H1 (cell line): ENCODE results near the gene PRKG2. TPM values are rescaled to one million over a fixed set of nuclear protein-coding genes. Genes with fewer than 3 reads are reported as not detected.

Experiments used
- CTCF ChIA-PET: fragments of 300-600 bp; sonication (Branson Sonifier 250); formaldehyde crosslinking; loops from one replicate; lab custom pipeline; 2021; ENCODE audit not compliant: partially characterized antibody; lab: Charles Lee
- POLR2A ChIA-PET: fragments of 300-600 bp; sonication (Branson Sonifier 250); formaldehyde crosslinking; loops from one replicate; lab custom pipeline; 2021; ENCODE audit warnings: inconsistent platforms; ENCODE audit not compliant: partially characterized antibody; lab: Charles Lee
- DNase-seq, 2 experiments: peaks; one replicate each; pipeline versions ENCODE4 v3.0.0 to v3.0.0-alpha.2; 2010 to 2022; ENCODE audit warnings: low spot score in 2 of 2, low read depth in 1 of 2, mixed read lengths in 1 of 2
- FAIRE-seq: peaks from 2 replicates; lab custom pipeline; 2011; peaks lifted over from hg19 to GRCh38; lab: Jason Lieb, UNC
- H2AFZ ChIP-seq: 2 replicates; pipeline ENCODE4 v1.8.1; 2012; ENCODE audit warnings: low read length, inconsistent platforms
- H2AK5ac ChIP-seq: 2 replicates; pipeline ENCODE4 v1.6.1; 2013; ENCODE audit warnings: low read depth, low read length
- H2BK120ac ChIP-seq: replicated peaks from 2 replicates; pipeline ENCODE3; 2013; ENCODE audit warnings: low read depth, low read length, inconsistent platforms
- H2BK12ac ChIP-seq: 2 replicates; pipeline ENCODE4 v1.6.1; 2013; ENCODE audit warnings: low read depth, low read length
- H2BK15ac ChIP-seq: 2 replicates; pipeline ENCODE4 v1.6.1; 2013; ENCODE audit warnings: low read length
- H2BK20ac ChIP-seq: 2 replicates; pipeline ENCODE4 v1.6.1; 2013; ENCODE audit warnings: low read length
- H2BK5ac ChIP-seq: 2 replicates; pipeline ENCODE4 v1.6.1; 2013; ENCODE audit warnings: low read depth, low read length
- H3K14ac ChIP-seq: 2 replicates; pipeline ENCODE4 v1.6.1; 2013; ENCODE audit warnings: inconsistent platforms; ENCODE audit not compliant: insufficient read length
- H3K18ac ChIP-seq: 2 replicates; pipeline ENCODE4 v1.6.1; 2013; ENCODE audit warnings: low read length; ENCODE audit errors: extremely low read depth
- H3K23ac ChIP-seq: 2 replicates; pipeline ENCODE4 v1.6.1; 2013; ENCODE audit warnings: inconsistent platforms; ENCODE audit not compliant: insufficient read length
- H3K23me2 ChIP-seq: 2 replicates; pipeline ENCODE4 v1.6.1; 2013; ENCODE audit warnings: low read depth, low read length
- H3K27ac ChIP-seq: 2 replicates; pipeline ENCODE4 v1.6.1; 2011; ENCODE audit warnings: low read depth, low read length, inconsistent platforms
- H3K27me3 ChIP-seq, 4 experiments: replicated peaks in 1 of 4; 1 replicate in 1 of 4; 2 replicates in 3 of 4; pipeline versions ENCODE4 v1.6.1 to v1.8.1; 2011 to 2013; ENCODE audit warnings: low read length in 3 of 4, mild to moderate bottlenecking in 3 of 4, inconsistent platforms in 2 of 4, mixed read lengths in 2 of 4, moderate library complexity in 1 of 4; ENCODE audit not compliant: control insufficient read depth in 3 of 4, insufficient read depth in 3 of 4; ENCODE audit errors: extremely low read depth in 1 of 4
- H3K36me3 ChIP-seq, 4 experiments: 2 replicates each; pipeline versions ENCODE4 v1.6.1 to v1.8.1; 2011 to 2013; ENCODE audit warnings: mild to moderate bottlenecking in 4 of 4, low read length in 3 of 4, moderate library complexity in 2 of 4, control low read depth in 1 of 4, inconsistent platforms in 1 of 4; ENCODE audit not compliant: insufficient read depth in 4 of 4, control insufficient read depth in 2 of 4
- H3K4ac ChIP-seq: replicated peaks from 2 replicates; pipeline ENCODE3; 2013; ENCODE audit warnings: low read length, low read depth, mixed read lengths, inconsistent platforms; ENCODE audit not compliant: insufficient read length
- H3K4me1 ChIP-seq, 4 experiments: replicated peaks in 1 of 4; 1 replicate in 1 of 4; 2 replicates in 3 of 4; pipeline versions ENCODE4 v1.6.1 to v1.8.1; 2011 to 2013; ENCODE audit warnings: low read length in 3 of 4, inconsistent platforms in 2 of 4, mixed read lengths in 1 of 4; ENCODE audit not compliant: insufficient read depth in 4 of 4, control insufficient read depth in 3 of 4
- H3K4me2 ChIP-seq, 2 experiments: 2 replicates each; pipeline versions ENCODE4 v1.6.1 to v1.8.1; 2011 to 2013; ENCODE audit warnings: low read depth in 2 of 2, low read length in 2 of 2, control low read depth in 1 of 2, inconsistent platforms in 1 of 2, mild to moderate bottlenecking in 1 of 2; ENCODE audit not compliant: insufficient read depth in 1 of 2
- H3K4me3 ChIP-seq, 4 experiments: fragments of 200-600, 300-600 bp in 1 of 4; sonication (generic), shearing (Covaris generic), sonication (Bioruptor Twin) in 1 of 4; 2 replicates each; pipeline versions ENCODE4 v1.5.1 to v1.8.1; 2011 to 2016; ENCODE audit warnings: low read length in 4 of 4, low read depth in 3 of 4, control low read depth in 2 of 4, inconsistent platforms in 2 of 4, mild to moderate bottlenecking in 2 of 4, mixed read lengths in 1 of 4, moderate library complexity in 1 of 4; ENCODE audit not compliant: insufficient read depth in 2 of 4; ENCODE audit errors: extremely low read depth in 1 of 4
- H3K56ac ChIP-seq: replicated peaks from 2 replicates; pipeline ENCODE3; 2013; ENCODE audit warnings: low read depth, mild to moderate bottlenecking, mixed read lengths, low read length, inconsistent platforms; ENCODE audit not compliant: insufficient read length
- H3K79me1 ChIP-seq: 2 replicates; pipeline ENCODE4 v1.6.1; 2013; ENCODE audit warnings: low read depth, low read length, control low read depth
- H3K79me2 ChIP-seq, 2 experiments: 2 replicates each; pipeline versions ENCODE4 v1.6.1 to v1.8.1; 2012 to 2013; ENCODE audit warnings: low read length in 2 of 2, mild to moderate bottlenecking in 2 of 2, inconsistent platforms in 1 of 2; ENCODE audit not compliant: insufficient read depth in 2 of 2, control insufficient read depth in 1 of 2
- H3K9ac ChIP-seq, 4 experiments: replicated peaks in 1 of 4; 1 replicate in 1 of 4; 2 replicates in 3 of 4; pipeline versions ENCODE4 v1.6.1 to v1.8.1; 2011 to 2013; ENCODE audit warnings: low read depth in 3 of 4, low read length in 3 of 4, control low read depth in 2 of 4, mild to moderate bottlenecking in 2 of 4, moderate library complexity in 2 of 4, inconsistent platforms in 1 of 4; ENCODE audit errors: extremely low read depth in 1 of 4
- H3K9me3 ChIP-seq, 2 experiments: 2 replicates each; pipeline versions ENCODE4 v1.6.1 to v1.8.1; 2012 to 2013; ENCODE audit warnings: mild to moderate bottlenecking in 2 of 2, moderate library complexity in 2 of 2, control low read depth in 1 of 2, inconsistent platforms in 1 of 2, low read depth in 1 of 2, low read length in 1 of 2, mixed read lengths in 1 of 2; ENCODE audit not compliant: insufficient read depth in 2 of 2
- H4K20me1 ChIP-seq, 2 experiments: replicated peaks in 1 of 2; 2 replicates each; pipeline versions ENCODE3 to v1.8.1; 2011 to 2013; ENCODE audit warnings: inconsistent platforms in 2 of 2, low read length in 2 of 2, mild to moderate bottlenecking in 1 of 2; ENCODE audit not compliant: insufficient read depth in 2 of 2, control insufficient read depth in 1 of 2
- H4K5ac ChIP-seq: 2 replicates; pipeline ENCODE4 v1.6.1; 2013; ENCODE audit warnings: low read length, low read depth, mixed read lengths, inconsistent platforms; ENCODE audit not compliant: insufficient read length
- H4K8ac ChIP-seq: 2 replicates; pipeline ENCODE4 v1.8.0; 2013; ENCODE audit warnings: mild to moderate bottlenecking, moderate library complexity, low read length, inconsistent platforms; ENCODE audit not compliant: insufficient read depth; ENCODE audit errors: extremely low read depth
- H4K91ac ChIP-seq: replicated peaks from 2 replicates; pipeline ENCODE3; 2013; ENCODE audit warnings: low read length, mixed read lengths, inconsistent platforms; ENCODE audit not compliant: insufficient read length
- BACH1 ChIP-seq: IDR thresholded peaks from 2 replicates; pipeline ENCODE4 v1.6.1; 2012; ENCODE audit warnings: low read length, improper control_type of control experiment
- HDAC2 ChIP-seq, 2 experiments: fragments of 300-600 bp in 1 of 2; sonication (generic) in 1 of 2; IDR thresholded peaks; 2 replicates each; pipeline ENCODE4 v1.6.1; 2011 to 2012; ENCODE audit warnings: low read depth in 2 of 2, low read length in 2 of 2, mild to moderate bottlenecking in 2 of 2, moderate library complexity in 2 of 2, borderline replicate concordance in 1 of 2, inconsistent platforms in 1 of 2
- JUND ChIP-seq: IDR thresholded peaks from 2 replicates; pipeline ENCODE4 v1.6.1; 2011; ENCODE audit warnings: mild to moderate bottlenecking, improper control_type of control experiment, low read length
- KDM4A ChIP-seq: IDR thresholded peaks from one replicate; pipeline ENCODE4 v1.7.1; 2012; ENCODE audit warnings: low read depth, mild to moderate bottlenecking, moderate library complexity, low read length, inconsistent platforms; ENCODE audit not compliant: severe bottlenecking
- MAFK ChIP-seq: IDR thresholded peaks from 2 replicates; pipeline ENCODE4 v1.6.1; 2012; ENCODE audit warnings: low read depth, mild to moderate bottlenecking, improper control_type of control experiment, low read length
- MAX ChIP-seq: IDR thresholded peaks from 2 replicates; pipeline ENCODE4 v1.6.1; 2012; ENCODE audit warnings: inconsistent platforms
- NANOG ChIP-seq: IDR thresholded peaks from 2 replicates; pipeline ENCODE4 v1.6.1; 2011; ENCODE audit warnings: low read length, low read depth, mild to moderate bottlenecking, inconsistent platforms; ENCODE audit not compliant: insufficient read depth, poor library complexity, severe bottlenecking
- NRF1 ChIP-seq: IDR thresholded peaks from 2 replicates; pipeline ENCODE4 v1.6.1; 2011; ENCODE audit warnings: mild to moderate bottlenecking, low read depth, low read length, improper control_type of control experiment
- RAD21 ChIP-seq, 2 experiments: IDR thresholded peaks in 1 of 2; conservative IDR thresholded peaks in 1 of 2; 2 replicates each; pipeline ENCODE4 v1.6.1; 2011; ENCODE audit warnings: low read depth in 2 of 2, low read length in 2 of 2, improper control_type of control experiment in 1 of 2, inconsistent platforms in 1 of 2, mild to moderate bottlenecking in 1 of 2, moderate library complexity in 1 of 2
- SP2 ChIP-seq: IDR thresholded peaks from 2 replicates; pipeline ENCODE4 v1.6.1; 2012; ENCODE audit warnings: mild to moderate bottlenecking, low read length, inconsistent platforms
- TBP ChIP-seq: IDR thresholded peaks from 2 replicates; pipeline ENCODE4 v1.6.1; 2011; ENCODE audit warnings: low read depth, low read length, improper control_type of control experiment
- TEAD4 ChIP-seq: IDR thresholded peaks from 2 replicates; pipeline ENCODE4 v1.6.1; 2012; ENCODE audit warnings: low read depth, low read length, inconsistent platforms, mixed read lengths
- WGBS, 2 experiments: shearing (Covaris generic) in 1 of 2; methylation state at CpG; one replicate each; pipeline versions ENCODE4 v1.1.6 to v1.1.7; 2013 to 2015; ENCODE audit warnings: low lambda C conversion rate in 2 of 2, mixed read lengths in 2 of 2, inconsistent platforms in 1 of 2, low coverage in 1 of 2, missing lambda C conversion rate in 1 of 2; ENCODE audit not compliant: insufficient replicate concordance in 2 of 2, insufficient coverage in 1 of 2, insufficient read length in 1 of 2; ENCODE audit errors: extremely low coverage in 1 of 2, missing lambda C conversion rate in 1 of 2; 5-methylcytosine and 5-hydroxymethylcytosine counted together
- polyA plus RNA-seq, 7 experiments: library from polyadenylated mRNA; depleted of rRNA in 3 of 7; stranded (reverse) in 5 of 7; unstranded in 2 of 7; fragments of >200 nt in 5 of 7; fragments of 200-250 nt in 2 of 7; gene quantifications; 1 replicate in 5 of 7; 2 replicates in 1 of 7; 4 replicates in 1 of 7; pipeline versions ENCODE4 v1.2.1 to v1.2.3, GENCODE V29; 2011 to 2013; ENCODE audit warnings: missing spikeins in 2 of 7, mixed read lengths in 2 of 7
- total RNA-seq: library from RNA; stranded (reverse); fragmentation: NEBNext Ultra II Directional; extraction: Animal tissue kit (Norgen Biotek cat#: 25700); gene quantifications from 2 replicates; pipeline ENCODE4 v1.2.1, GENCODE V29; 2021

PRKG2 gene
- total and polyA plus RNA-seq, 2 of the 8 experiments (the other 6 are each of a cell fraction or from before 2014, with no cell fraction given), result 0.45 to 1.2 TPM

- DNase-seq, result no peak
- Histone ChIP-seq H3K79me2 (no peaks in the 10 kb centered on the region), H3K27ac (no peak overlapping the region), H4K91ac (no peak overlapping the region), H4K8ac (no peak overlapping the region), H3K4me2 (no peak overlapping the region), H3K4me3 (no peak overlapping the region), H3K4me1 (no peaks in the 10 kb centered on the region), H3K23ac (no peak overlapping the region), H2BK120ac (no peak overlapping the region), H3K79me1 (no peaks in the 10 kb centered on the region), H3K18ac (no peak overlapping the region), H3K23me2 (no peaks in the 10 kb centered on the region), H2BK20ac (no peak overlapping the region), H2BK5ac (no peak overlapping the region), H4K5ac (no peak overlapping the region), H2BK12ac (no peak overlapping the region), H3K56ac (no peak overlapping the region), H3K9ac (no peak overlapping the region), H3K36me3 (no peaks in the 10 kb centered on the region), H3K27me3 (no peaks in the 10 kb centered on the region), H3K9me3 (no peaks in the 10 kb centered on the region), H4K20me1 (no peaks in the 10 kb centered on the region), H2BK15ac (no peak overlapping the region), H3K14ac (no peak overlapping the region), H2AFZ (no peak overlapping the region), H3K4ac (no peak overlapping the region), H2AK5ac (no peak overlapping the region)
- WGBS, 2 experiments, result 92% methylated on average over 5 of the region's 5 CpGs; no CpG with 5 or more reads in 1 of the 2 experiments
- CTCF ChIA-PET, result interaction anchor here (1.3 kb wide), 1 partner anchor 44 kb away, joined by 3 read pairs; no protein-coding TSS in a partner anchor
- no peak for FAIRE-seq
- POLR2A ChIA-PET, result no interaction called here
- no peak for TF ChIP-seq HDAC2 (IDR thresholded peaks at IDR 0.05; ENCODE audit: borderline replicate concordance in 1 of 2, low read depth in 2 of 2, low read length in 2 of 2)
- no peak for TF ChIP-seq MAFK
- TF ChIP-seq NANOG, result no peak
- no peak for TF ChIP-seq SP2
- no peak for TF ChIP-seq MAX
- no peak for TF ChIP-seq KDM4A
- TF ChIP-seq JUND, result no peak
- TF ChIP-seq TBP, result no peak
- TF ChIP-seq RAD21 (IDR thresholded peaks at IDR 0.05 in 1 of 2, conservative IDR thresholded peaks at IDR 0.05 in 1 of 2; ENCODE audit: low read depth in 2 of 2, low read length in 2 of 2), result no peak
- TF ChIP-seq TEAD4, result no peak
- no peak for TF ChIP-seq BACH1
- TF ChIP-seq NRF1, result no peak
Observed at GRCh38 chr4:81120055-81120454, 95.0 kb downstream of the PRKG2 start.
